Muscle layer of duodenum (tissue), 2 donors: ENCODE data around the gene TFF1.

Experiments
- H3K27ac ChIP-seq: one replicate; pipeline ENCODE4 v1.7.0; 2013; ENCODE audit warnings: mild to moderate bottlenecking, low read length
- H3K27me3 ChIP-seq: one replicate; pipeline ENCODE4 v1.7.0; 2013; ENCODE audit warnings: low read depth, mild to moderate bottlenecking, control low read depth, low read length
- H3K36me3 ChIP-seq, 2 donors: one replicate each; pipeline ENCODE4 v1.7.0; 2013; ENCODE audit warnings: low read length in 2 of 2, control low read depth in 1 of 2, mild to moderate bottlenecking in 1 of 2; ENCODE audit not compliant: insufficient read depth in 2 of 2, control insufficient read depth in 1 of 2
- H3K4me1 ChIP-seq, 2 donors: one replicate each; pipeline ENCODE4 v1.7.0; 2013; ENCODE audit warnings: low read length in 2 of 2, mild to moderate bottlenecking in 2 of 2, control low read depth in 1 of 2, moderate library complexity in 1 of 2; ENCODE audit not compliant: insufficient read depth in 2 of 2, control insufficient read depth in 1 of 2
- H3K4me3 ChIP-seq, 2 donors: one replicate each; pipeline ENCODE4 v1.7.0; 2013; ENCODE audit warnings: low read length in 2 of 2, low read depth in 1 of 2, mild to moderate bottlenecking in 1 of 2
- H3K9me3 ChIP-seq, 2 donors: one replicate each; pipeline ENCODE4 v1.7.0; 2013; ENCODE audit warnings: low read length in 2 of 2, control low read depth in 1 of 2, mild to moderate bottlenecking in 1 of 2; ENCODE audit not compliant: control insufficient read depth in 1 of 2
- donor health status: healthy.

Gene TFF1

GRCh38 chr21:42357307-42357706 lies 9.0 kb downstream of the TFF1 start:
- Histone ChIP-seq H3K27me3 (no peaks in the 10 kb centered on the region), H3K36me3 (no peaks in the 10 kb centered on the region), H3K27ac (no peak overlapping the region), H3K4me1 (no peaks in the 10 kb centered on the region), H3K9me3 (peaks cover 4 to 19% of the 10 kb centered on the region in 2 donors), H3K4me3 (no peak overlapping the region)

- H3K4me3 ChIP-seq, result no peak overlapping the region
- H3K27me3 ChIP-seq, result no peaks in the 10 kb centered on the region
- peaks cover 4 to 19% of the 10 kb centered on the region in 2 donors for H3K9me3 ChIP-seq
- no peaks in the 10 kb centered on the region for H3K36me3 ChIP-seq
- H3K27ac ChIP-seq, result no peak overlapping the region
- no peaks in the 10 kb centered on the region for H3K4me1 ChIP-seq
Measured at GRCh38 chr21:42356650-42357049, 9.7 kb downstream of the TFF1 start.

- no peak overlapping the region for H3K4me3 ChIP-seq
- H3K27me3 ChIP-seq, result no peaks in the 10 kb centered on the region
- H3K27ac ChIP-seq, result no peak overlapping the region
- no peaks in the 10 kb centered on the region for H3K36me3 ChIP-seq
- H3K9me3 ChIP-seq, result peaks cover 4 to 19% of the 10 kb centered on the region in 2 donors
- H3K4me1 ChIP-seq, result no peaks in the 10 kb centered on the region
Measured at GRCh38 chr21:42356046-42356445, 10.3 kb downstream of the TFF1 start.

GRCh38 chr21:42353623-42354022 lies 12.7 kb downstream of the TFF1 start:
- Histone ChIP-seq H3K4me3 (no peak overlapping the region), H3K27me3 (peaks cover 4% of the 10 kb centered on the region), H3K9me3 (peaks cover 4 to 11% of the 10 kb centered on the region in 2 donors), H3K36me3 (no peaks in the 10 kb centered on the region), H3K27ac (no peak overlapping the region), H3K4me1 (no peaks in the 10 kb centered on the region)

GRCh38 chr21:42352441-42353095 lies 13.8 kb downstream of the TFF1 start:
- Histone ChIP-seq H3K27ac (no peak overlapping the region), H3K36me3 (no peaks in the 10 kb centered on the region), H3K27me3 (peaks cover 6% of the 10 kb centered on the region), H3K4me3 (no peak overlapping the region), H3K4me1 (no peaks in the 10 kb centered on the region), H3K9me3 (peaks cover 4 to 11% of the 10 kb centered on the region in 2 donors)

GRCh38 chr21:42351626-42352440 lies 14.5 kb downstream of the TFF1 start:
- Histone ChIP-seq H3K4me3 (no peak overlapping the region), H3K27me3 (peaks cover 6% of the 10 kb centered on the region), H3K9me3 (peaks cover 4 to 10% of the 10 kb centered on the region in 2 donors), H3K4me1 (no peaks in the 10 kb centered on the region), H3K27ac (no peak overlapping the region), H3K36me3 (no peaks in the 10 kb centered on the region)

- H3K36me3 ChIP-seq, result no peaks in the 10 kb centered on the region
- H3K27me3 ChIP-seq, result peaks cover 6% of the 10 kb centered on the region
- H3K27ac ChIP-seq, result no peak within 1 kb of the TSS
- H3K9me3 ChIP-seq, result peaks cover 4 to 6% of the 10 kb centered on the region in 2 donors
- H3K4me3 ChIP-seq, result no peak within 1 kb of the TSS
- H3K4me1 ChIP-seq, result no peaks in the 10 kb centered on the region
Measured at GRCh38 chr21:42350927-42351426, 15.4 kb downstream of the TFF1 start, which contains the start of gene TFF2. TFF2 (minus strand) TSS chr21:42350994; CDS start chr21:42350957, 37 bp downstream.

- peaks cover 6% of the 10 kb centered on the region for H3K27me3 ChIP-seq
- H3K36me3 ChIP-seq, result no peaks in the 10 kb centered on the region
- H3K4me3 ChIP-seq, result no peak overlapping the region
- peaks cover under 1 to 4% of the 10 kb centered on the region in 2 donors for H3K9me3 ChIP-seq
- H3K4me1 ChIP-seq, result no peaks in the 10 kb centered on the region
- no peak overlapping the region for H3K27ac ChIP-seq
Measured at GRCh38 chr21:42350318-42350910, 15.9 kb downstream of the TFF1 start.

GRCh38 chr21:42349420-42350317 lies 16.7 kb downstream of the TFF1 start:
- H3K27ac ChIP-seq, result no peak overlapping the region

GRCh38 chr21:42348762-42349161 lies 17.6 kb downstream of the TFF1 start:
- H3K9me3 ChIP-seq, result no peaks in the 10 kb centered on the region
- H3K27ac ChIP-seq, result no peak overlapping the region
- H3K27me3 ChIP-seq, result peaks cover 6% of the 10 kb centered on the region
- no peak overlapping the region for H3K4me3 ChIP-seq
- no peaks in the 10 kb centered on the region for H3K36me3 ChIP-seq
- no peaks in the 10 kb centered on the region for H3K4me1 ChIP-seq

More at GRCh38 chr21:42349420-42350317, 16.7 kb downstream of the TFF1 start:
- Histone ChIP-seq H3K36me3 (no peaks in the 10 kb centered on the region), H3K9me3 (peaks cover 0 to 4% of the 10 kb centered on the region in 2 donors), H3K4me1 (no peaks in the 10 kb centered on the region), H3K27me3 (peaks cover 6% of the 10 kb centered on the region), H3K4me3 (no peak overlapping the region)
